H4 (cell line): ENCODE data around the gene ANKRD52. TPM values are rescaled to one million over a fixed set of nuclear protein-coding genes. Genes with fewer than 3 reads are reported as not detected.
"Not testable (repeated sequence)": the region's sequence is repeated elsewhere in the genome, so short reads cannot be mapped to it uniquely, and the experiment has no call there.

Experiments
- DNase-seq: peaks from one replicate; pipeline ENCODE4 v3.0.0-alpha.2; 2015; ENCODE audit warnings: low spot score
- total RNA-seq: library from RNA; depleted of rRNA; stranded (reverse); fragments of >200 nt; shearing (Covaris generic); gene quantifications from 2 replicates; pipeline ENCODE4 v1.2.3, GENCODE V29; 2014; rRNA removed

Gene ANKRD52
- total RNA-seq = 13.4 and 15.4 TPM in 2 replicates

DNA sequence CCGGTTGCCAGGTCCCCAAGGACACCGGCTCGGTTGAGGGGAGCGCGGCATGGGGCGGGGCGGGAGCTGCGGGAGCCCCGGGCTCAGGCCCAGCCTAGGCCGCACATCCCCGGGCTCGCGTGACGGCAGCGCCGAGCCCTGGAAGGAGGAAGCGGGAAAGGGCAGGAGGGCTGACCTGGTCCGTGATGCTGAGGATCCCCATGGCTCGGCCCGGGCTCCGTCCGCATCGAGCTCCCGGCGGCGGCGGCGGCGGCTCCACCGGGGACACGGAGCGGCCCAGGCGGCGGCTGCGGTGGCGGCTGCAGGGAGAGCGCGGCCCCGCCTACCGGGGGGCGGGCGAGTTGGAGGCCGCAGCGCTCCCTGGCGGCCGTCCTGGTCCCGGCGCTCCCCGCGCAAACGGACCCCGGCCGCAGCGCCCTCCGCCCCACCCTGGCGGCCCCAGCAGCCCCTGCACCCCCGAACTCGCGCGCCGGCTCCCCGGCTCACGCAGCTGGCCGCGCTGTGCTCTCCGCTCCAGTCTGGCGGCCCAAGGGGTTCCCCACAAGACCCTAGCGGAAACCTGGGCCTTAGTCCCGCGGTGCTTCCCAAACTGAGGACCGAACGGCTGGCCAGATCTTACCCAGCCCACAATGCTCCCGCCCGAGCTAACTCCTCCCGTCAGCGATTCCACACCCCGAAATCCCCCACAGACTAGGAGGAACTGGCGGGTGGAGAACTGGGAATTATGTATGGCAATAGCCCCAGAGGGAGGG lies at the start of gene ANKRD52:
Gene ANKRD52 (minus strand): TSS at position 317 of the 752 bp plus-strand sequence. CDS start 115 bp downstream, at position 202.
- DNase-seq = peak; percentile 51

DNA sequence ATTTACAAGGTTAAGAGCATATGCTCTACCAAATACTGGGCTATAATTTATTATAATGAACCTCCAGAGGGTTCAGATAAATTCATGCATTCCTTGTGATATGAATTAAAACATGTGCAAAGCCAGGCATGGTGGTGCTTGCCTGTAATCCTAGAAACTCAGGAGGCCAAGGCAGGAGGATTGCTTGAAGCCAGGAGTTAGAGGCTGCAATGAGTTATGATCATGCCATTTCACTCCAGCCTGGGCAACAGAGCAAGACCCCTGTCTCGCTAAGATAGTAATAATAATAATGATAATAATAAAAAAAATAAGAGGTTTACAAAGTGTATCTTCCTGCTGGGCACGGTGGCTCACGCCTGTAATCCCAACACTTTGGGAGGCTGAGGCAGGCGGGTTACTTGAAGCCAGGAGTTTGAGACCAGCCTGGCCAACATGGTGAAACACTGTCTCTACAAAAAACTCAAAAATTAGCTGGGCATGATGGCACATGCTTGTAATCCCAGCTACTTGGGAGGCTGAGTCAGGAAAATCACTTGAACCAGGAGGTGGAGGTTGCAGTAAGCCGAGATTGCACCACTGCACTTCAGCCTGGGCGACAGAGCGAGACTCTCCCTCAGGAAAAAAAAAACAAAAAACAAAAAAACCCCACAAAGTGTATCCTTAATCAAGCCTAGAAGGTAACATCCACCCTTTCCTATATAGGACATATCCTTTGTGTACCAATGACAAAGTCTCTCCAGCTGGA lies 49.2 kb upstream of the ANKRD52 start:
- DNase-seq = no peak

- DNase-seq = no peak
Observed at GRCh38 chr12:56304872-56305590, 46.8 kb upstream of the ANKRD52 start.

GRCh38 chr12:56304276-56304675 lies 46.1 kb upstream of the ANKRD52 start:
- DNase-seq = no peak

- no peak for DNase-seq
Observed at GRCh38 chr12:56300644-56301464, 42.7 kb upstream of the ANKRD52 start.

- DNase-seq = peak; percentile 96
Observed at GRCh38 chr12:56299853-56300643, 41.9 kb upstream of the ANKRD52 start, which contains the start of gene CS. TSS of gene CS (minus strand) at chr12:56300330. CDS start at chr12:56300201, 129 bp downstream.

DNA sequence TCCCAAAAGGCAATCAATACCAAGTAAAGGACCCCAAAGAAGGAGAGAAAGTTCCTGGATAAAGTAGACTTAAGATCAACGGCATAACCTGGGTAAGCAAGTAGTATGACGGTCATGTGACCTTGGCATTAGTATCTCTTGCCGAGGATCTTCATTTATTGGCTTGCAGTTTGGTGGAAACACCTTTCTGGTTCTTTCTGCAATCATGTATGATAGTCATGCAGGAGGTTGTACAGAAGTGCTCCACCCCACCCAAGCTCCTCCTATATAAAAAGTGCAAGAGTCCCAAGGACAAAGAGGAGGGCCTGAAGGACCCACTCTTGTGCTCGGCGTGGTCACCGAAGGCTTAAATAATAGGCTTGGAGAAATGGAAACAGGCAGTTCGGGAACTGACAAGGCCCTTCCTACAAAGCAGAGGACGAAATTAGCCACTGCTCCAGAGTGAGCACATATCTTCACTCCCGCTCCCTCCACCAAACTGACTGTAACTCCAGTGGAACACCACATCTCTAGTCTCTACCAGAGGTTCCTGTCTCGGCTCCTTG lies 41.2 kb upstream of the ANKRD52 start:
- no peak for DNase-seq

DNA sequence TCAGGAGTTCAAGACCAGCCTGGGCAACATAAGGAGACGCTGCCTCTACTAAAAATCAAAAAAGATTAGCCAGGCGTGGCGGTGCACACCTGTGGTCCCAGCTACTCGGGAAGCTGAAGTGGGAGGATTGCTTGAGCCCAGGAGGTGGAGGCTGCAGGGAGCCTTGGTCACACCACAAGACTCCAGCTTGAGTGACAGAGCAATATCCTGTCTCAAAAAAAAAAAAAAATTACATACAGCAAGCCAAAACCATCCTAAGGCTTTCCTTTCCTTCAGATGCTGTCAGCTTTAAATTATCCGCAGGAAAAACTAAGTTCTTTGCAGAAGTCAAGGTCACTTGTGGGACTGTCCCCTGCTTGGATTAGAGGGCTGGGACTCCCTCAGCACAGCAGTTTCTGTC lies 40.6 kb upstream of the ANKRD52 start:
- no peak for DNase-seq

GRCh38 chr12:56297400-56297799 lies 39.2 kb upstream of the ANKRD52 start:
- DNase-seq = no peak

- no peak for DNase-seq
Observed at GRCh38 chr12:56296295-56296694, 38.1 kb upstream of the ANKRD52 start.

DNA sequence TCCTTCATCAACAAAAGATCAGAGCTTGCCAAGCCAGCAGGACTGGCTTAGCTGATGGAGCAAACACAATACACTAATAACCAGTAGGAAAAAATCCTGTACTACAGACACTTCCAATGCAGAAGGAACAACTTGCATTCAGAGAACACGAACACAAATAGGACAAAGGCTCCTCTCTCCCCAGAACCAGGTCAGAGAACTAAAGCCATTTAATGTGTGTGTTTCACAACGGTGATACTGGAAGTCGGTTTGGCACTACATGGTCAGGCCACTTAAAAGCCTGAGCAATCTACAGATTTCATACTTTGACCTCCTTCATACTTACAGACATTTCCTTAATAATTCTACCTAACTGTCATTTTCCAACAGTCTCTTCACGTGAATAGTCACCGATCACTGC lies 35.6 kb upstream of the ANKRD52 start:
- no peak for DNase-seq

- DNase-seq = no peak
Observed at GRCh38 chr12:56288705-56289387, 30.7 kb upstream of the ANKRD52 start.

- no peak for DNase-seq
Observed at GRCh38 chr12:56286044-56286830, 28.1 kb upstream of the ANKRD52 start.

GRCh38 chr12:56284263-56284662 lies 26.1 kb upstream of the ANKRD52 start:
- not testable (repeated sequence) for DNase-seq

- no peak for DNase-seq
Observed at GRCh38 chr12:56282579-56282978, 24.4 kb upstream of the ANKRD52 start.

DNA sequence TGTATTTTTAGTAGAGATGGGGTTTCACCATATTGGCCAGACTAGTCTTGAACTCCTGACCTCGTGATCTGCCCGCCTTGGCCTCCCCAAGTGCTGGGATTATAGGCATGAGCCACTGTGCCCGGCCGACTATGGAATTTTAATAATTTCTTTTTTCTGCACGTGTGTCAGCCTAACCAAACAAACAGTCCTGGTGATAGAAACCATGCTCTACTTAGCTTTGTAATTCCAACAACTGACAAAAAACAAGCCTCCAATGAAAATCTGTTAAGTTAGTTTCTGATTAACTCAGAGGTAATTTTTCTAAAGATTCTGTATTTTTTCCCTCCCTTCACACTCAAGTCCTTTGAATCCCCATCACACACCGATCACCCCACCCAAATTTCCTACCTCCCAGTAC lies 23.8 kb upstream of the ANKRD52 start:
- DNase-seq = no peak

DNA sequence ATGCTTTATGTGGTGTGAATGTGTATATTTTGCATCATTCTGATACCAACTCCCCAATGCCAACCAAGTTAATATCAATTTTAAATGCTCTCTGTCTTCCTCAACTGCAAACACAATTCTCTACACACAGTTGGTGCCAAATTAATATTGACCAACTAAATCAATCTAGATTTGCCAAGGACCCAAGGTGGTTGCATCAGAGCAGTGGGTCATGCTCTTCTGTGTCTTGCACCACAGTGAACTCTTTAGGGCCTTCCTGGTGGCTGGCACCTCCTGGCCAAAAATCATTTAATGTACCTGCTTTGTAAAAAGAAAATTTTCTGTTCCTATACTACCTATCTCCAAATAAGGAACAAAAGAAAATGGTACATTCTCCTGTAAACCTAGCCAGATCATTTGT lies 22.7 kb upstream of the ANKRD52 start:
- DNase-seq = no peak

DNA sequence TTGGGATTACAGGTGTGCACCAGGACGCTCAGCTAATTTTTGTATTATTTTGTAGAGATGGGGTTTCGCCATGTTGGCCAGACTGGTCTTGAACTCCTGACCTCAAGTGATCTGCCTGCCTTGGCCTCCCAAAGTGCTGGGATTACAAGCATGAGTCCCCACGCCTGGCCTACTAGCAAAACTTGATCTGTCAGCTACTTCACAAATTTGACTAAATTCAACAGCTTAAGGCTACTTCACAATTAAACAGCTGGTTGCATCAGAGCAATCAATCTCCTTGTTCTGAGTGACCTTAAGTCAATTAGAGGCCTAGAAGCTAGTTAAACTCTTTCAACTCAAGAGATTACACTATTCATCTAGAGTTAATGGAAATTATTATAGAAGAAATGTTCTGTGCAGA lies 20.7 kb upstream of the ANKRD52 start:
- DNase-seq = no peak

GRCh38 chr12:56274299-56274698 lies 16.1 kb upstream of the ANKRD52 start:
- no peak for DNase-seq
